ENCODE data around the gene GPSM3. TPM values are rescaled to one million over a fixed set of nuclear protein-coding genes. Genes with fewer than 3 reads are reported as not detected.
A peak's percentile ranks its signal among the peaks of the same experiment; 100 is the strongest.

GPSM3 gene
- total RNA-seq, 1 experiment from 2014 or later, result 11.8 TPM

DNA sequence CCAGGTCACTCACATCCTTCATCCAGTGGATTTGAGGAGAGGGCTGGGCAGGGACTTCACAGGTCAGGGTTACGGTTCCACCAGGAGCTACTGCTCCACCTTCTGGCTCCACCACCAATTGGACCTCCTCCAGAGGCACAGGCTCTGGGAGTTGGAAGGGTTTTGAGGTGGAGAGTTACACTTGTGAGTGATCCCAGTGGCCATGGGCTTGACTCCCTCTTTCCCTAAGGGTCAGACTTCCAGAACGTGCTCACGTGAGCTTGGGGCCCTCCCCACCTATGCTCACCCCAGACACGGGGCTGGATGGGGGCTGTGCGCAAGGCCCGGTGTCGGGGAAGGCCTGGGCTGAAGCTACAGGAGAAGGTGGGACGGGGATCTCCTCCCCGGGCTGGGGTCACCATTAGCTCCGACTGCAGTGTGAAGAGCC, 9.9 kb downstream of the GPSM3 start:
- no peaks in the 10 kb centered on the region; a peak in 1 of 5 replicates for H3K9me3 Mint-ChIP-seq
- Histone ChIP-seq H3K56ac (ENCODE audit: insufficient read length, low read depth, low read length) (no peak overlapping the region), H3K9me3 (ENCODE audit: control insufficient read depth, low read depth, low read length) (no peaks in the 10 kb centered on the region), H3K27ac (ENCODE audit: insufficient read length, low read depth, low read length) (no peak overlapping the region), H3K23me2 (ENCODE audit: insufficient read length, low read depth, low read length, poor library complexity, severe bottlenecking) (peaks cover 6% of the 10 kb centered on the region), H3K4ac (ENCODE audit: low read depth, low read length) (no peak overlapping the region), H4K20me1 (ENCODE audit: control insufficient read depth, insufficient read depth, insufficient read length) (no peaks in the 10 kb centered on the region), H3K27me3 (ENCODE audit: insufficient read depth, low read length) (no peaks in the 10 kb centered on the region), H4K91ac (ENCODE audit: insufficient read length, low read depth, low read length) (no peak overlapping the region), H2BK12ac (ENCODE audit: insufficient read length, low read depth, low read length) (no peak overlapping the region), H2BK15ac (ENCODE audit: low read depth, low read length) (no peak overlapping the region), H3K79me2 (ENCODE audit: insufficient read depth, low read length) (peaks cover 4% of the 10 kb centered on the region; the same call in 1 of the 2 replicates), H3K18ac (ENCODE audit: insufficient read length, low read depth, low read length) (no peak overlapping the region), H2BK120ac (ENCODE audit: low read depth, low read length, poor library complexity, severe bottlenecking) (no peak overlapping the region), H3K79me1 (ENCODE audit: insufficient read depth, low read depth, low read length, poor library complexity, severe bottlenecking) (no peaks in the 10 kb centered on the region), H3K4me1 (ENCODE audit: insufficient read depth, low read length) (no peaks in the 10 kb centered on the region), H2BK5ac (ENCODE audit: insufficient read length, low read length) (no peak overlapping the region), H4K5ac (ENCODE audit: insufficient read length, low read depth, low read length) (no peak overlapping the region), H3T11ph (ENCODE audit: low read length) (no peak overlapping the region), H3K14ac (ENCODE audit: insufficient read depth, low read length) (no peak overlapping the region), H3K23ac (ENCODE audit: insufficient read length, low read depth, low read length) (no peak overlapping the region), H3K4me2 (ENCODE audit: insufficient read depth, insufficient read length, low read length) (no peak overlapping the region), H2BK20ac (ENCODE audit: low read depth, low read length, poor library complexity, severe bottlenecking) (no peak overlapping the region), H4K8ac (replicated peaks; ENCODE audit: insufficient read length, low read depth, low read length) (no peak overlapping the region), H2AK5ac (ENCODE audit: insufficient read length, low read length) (no peak overlapping the region), H3K9ac (ENCODE audit: extremely low read depth, insufficient read length, low read length) (no peak overlapping the region), H2AFZ (ENCODE audit: low read length) (no peak overlapping the region)
- DNase-seq, result no peak
- H3K27me3 Mint-ChIP-seq (ENCODE audit: low read depth), result no peaks in the 10 kb centered on the region; the same call in 1 of the 2 replicates
- TF ChIP-seq, protein P1, sequence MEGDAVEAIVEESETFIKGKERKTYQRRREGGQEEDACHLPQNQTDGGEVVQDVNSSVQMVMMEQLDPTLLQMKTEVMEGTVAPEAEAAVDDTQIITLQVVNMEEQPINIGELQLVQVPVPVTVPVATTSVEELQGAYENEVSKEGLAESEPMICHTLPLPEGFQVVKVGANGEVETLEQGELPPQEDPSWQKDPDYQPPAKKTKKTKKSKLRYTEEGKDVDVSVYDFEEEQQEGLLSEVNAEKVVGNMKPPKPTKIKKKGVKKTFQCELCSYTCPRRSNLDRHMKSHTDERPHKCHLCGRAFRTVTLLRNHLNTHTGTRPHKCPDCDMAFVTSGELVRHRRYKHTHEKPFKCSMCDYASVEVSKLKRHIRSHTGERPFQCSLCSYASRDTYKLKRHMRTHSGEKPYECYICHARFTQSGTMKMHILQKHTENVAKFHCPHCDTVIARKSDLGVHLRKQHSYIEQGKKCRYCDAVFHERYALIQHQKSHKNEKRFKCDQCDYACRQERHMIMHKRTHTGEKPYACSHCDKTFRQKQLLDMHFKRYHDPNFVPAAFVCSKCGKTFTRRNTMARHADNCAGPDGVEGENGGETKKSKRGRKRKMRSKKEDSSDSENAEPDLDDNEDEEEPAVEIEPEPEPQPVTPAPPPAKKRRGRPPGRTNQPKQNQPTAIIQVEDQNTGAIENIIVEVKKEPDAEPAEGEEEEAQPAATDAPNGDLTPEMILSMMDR (conservative IDR thresholded peaks at IDR 0.05), result no peak
- no peak overlapping the region for H3K4me3 Mint-ChIP-seq
- peak overlapping the region in 2 of 3 experiments; percentile 45 to 57; a peak in 4 of 7 replicates for H3K27ac Mint-ChIP-seq
- peaks cover 32 to 74% (median 62%) of the 10 kb centered on the region in 3 experiments for H3K36me3 Mint-ChIP-seq (ENCODE audit: insufficient read depth in 1 of 3, low read depth in 3 of 3)
- no CpG with 5 or more reads among the region's 10 CpGs for WGBS (ENCODE audit: extremely low coverage, insufficient read length, low lambda C conversion rate)
- H3K4me1 Mint-ChIP-seq, result peaks cover 15 to 30% of the 10 kb centered on the region in 2 experiments

Measured in H9 (cell line).